Measurements from ENCODE around the gene CRTAC1. TPM values are rescaled to one million over a fixed set of nuclear protein-coding genes. Genes with fewer than 3 reads are reported as not detected.

CRTAC1 gene
- total RNA-seq, 4 donors from 2014 or later, result 0.41 to 0.79 TPM; not detected in 2

DNA sequence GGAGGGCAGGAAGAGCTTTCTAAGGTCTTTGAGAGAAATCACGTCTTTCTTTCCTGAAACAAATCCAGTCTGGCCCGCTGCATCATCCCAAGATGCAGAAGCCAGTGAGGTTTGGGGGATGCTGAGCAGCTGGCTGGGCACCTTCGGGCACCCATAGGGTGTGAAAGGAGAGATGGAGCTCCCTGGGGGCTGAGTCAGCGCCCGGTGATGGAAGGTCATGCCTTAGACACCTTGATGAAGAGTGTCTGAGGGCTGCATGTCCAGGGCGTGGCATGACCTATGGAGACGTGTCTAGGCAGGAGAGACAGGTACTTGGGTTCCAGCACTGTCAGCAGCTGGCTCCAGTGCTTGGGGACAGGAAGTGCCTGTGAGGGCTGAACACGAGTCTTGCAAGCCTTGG, 92.5 kb downstream of the CRTAC1 start:
- intact Hi-C loops (cut with DNase I; ENCODE audit: low total_unique reads), result no loop called here
- no peak for TF ChIP-seq EP300 (IDR thresholded peaks at IDR 0.05; ENCODE audit: low read depth)
- TF ChIP-seq POLR2AphosphoS5 (IDR thresholded peaks at IDR 0.05), result no peak
- TF ChIP-seq POLR2A (IDR thresholded peaks at IDR 0.05), result no peak
- TF ChIP-seq, protein P1, sequence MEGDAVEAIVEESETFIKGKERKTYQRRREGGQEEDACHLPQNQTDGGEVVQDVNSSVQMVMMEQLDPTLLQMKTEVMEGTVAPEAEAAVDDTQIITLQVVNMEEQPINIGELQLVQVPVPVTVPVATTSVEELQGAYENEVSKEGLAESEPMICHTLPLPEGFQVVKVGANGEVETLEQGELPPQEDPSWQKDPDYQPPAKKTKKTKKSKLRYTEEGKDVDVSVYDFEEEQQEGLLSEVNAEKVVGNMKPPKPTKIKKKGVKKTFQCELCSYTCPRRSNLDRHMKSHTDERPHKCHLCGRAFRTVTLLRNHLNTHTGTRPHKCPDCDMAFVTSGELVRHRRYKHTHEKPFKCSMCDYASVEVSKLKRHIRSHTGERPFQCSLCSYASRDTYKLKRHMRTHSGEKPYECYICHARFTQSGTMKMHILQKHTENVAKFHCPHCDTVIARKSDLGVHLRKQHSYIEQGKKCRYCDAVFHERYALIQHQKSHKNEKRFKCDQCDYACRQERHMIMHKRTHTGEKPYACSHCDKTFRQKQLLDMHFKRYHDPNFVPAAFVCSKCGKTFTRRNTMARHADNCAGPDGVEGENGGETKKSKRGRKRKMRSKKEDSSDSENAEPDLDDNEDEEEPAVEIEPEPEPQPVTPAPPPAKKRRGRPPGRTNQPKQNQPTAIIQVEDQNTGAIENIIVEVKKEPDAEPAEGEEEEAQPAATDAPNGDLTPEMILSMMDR (IDR thresholded peaks at IDR 0.05), result no peak
- Histone ChIP-seq H3K4me3 (no peak overlapping the region), H3K36me3 (no peaks in the 10 kb centered on the region), H3K27me3 (peaks cover 3% of the 10 kb centered on the region), H3K9me3 (no peaks in the 10 kb centered on the region), H3K27ac (no peak overlapping the region), H3K4me1 (no peaks in the 10 kb centered on the region)
- DNase-seq, result no peak
- WGBS, 2 donors (ENCODE audit: low coverage in 1 of 2), result 60 to 63% methylated on average over 1 to 8 of the region's 8 CpGs
- in situ Hi-C loops (cut with MboI; ENCODE audit: low pct_ligation_motif_present in 1 of 4, low pct_unique_long_range_greater_than_20kb in 1 of 4, low sequenced_read_pairs in 3 of 4), result no loop called here

DNA sequence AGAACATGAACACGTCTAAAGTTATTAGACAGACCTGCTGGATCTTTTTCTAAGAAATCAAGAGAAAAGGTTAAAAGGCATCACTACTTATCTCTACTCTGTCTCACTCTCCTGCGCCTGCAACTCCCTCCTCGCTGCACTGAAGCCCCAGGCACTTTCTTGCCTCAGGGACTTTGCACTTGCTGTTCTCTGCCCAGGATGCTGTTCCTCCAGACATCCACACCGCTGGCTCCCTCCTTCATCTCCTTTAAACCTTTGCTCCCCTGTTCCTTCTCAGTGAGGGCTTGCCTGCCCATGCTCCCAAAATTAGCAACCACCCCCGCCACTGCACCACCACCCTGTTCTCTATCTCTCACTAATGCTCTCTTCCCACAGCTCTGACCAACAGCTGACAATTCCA, 93.4 kb downstream of the CRTAC1 start:
- no peak for DNase-seq
- Histone ChIP-seq H3K4me1 (no peaks in the 10 kb centered on the region), H3K36me3 (no peaks in the 10 kb centered on the region), H3K9me3 (no peaks in the 10 kb centered on the region), H3K27ac (no peak overlapping the region), H3K4me3 (no peak overlapping the region), H3K27me3 (no peaks in the 10 kb centered on the region)
- in situ Hi-C loops (cut with MboI; ENCODE audit: low pct_ligation_motif_present in 1 of 4, low pct_unique_long_range_greater_than_20kb in 1 of 4, low sequenced_read_pairs in 3 of 4), result no loop called here
- WGBS, 2 donors (ENCODE audit: low coverage in 1 of 2), result 74 to 78% methylated on average over 5 of the region's 5 CpGs
- TF ChIP-seq POLR2AphosphoS5 (IDR thresholded peaks at IDR 0.05) (no peak), POLR2A (IDR thresholded peaks at IDR 0.05) (no peak), EP300 (IDR thresholded peaks at IDR 0.05; ENCODE audit: low read depth) (no peak)
- TF ChIP-seq, protein P1 (IDR thresholded peaks at IDR 0.05), result no peak
- intact Hi-C loops (cut with DNase I; ENCODE audit: low total_unique reads), result no loop called here

DNA sequence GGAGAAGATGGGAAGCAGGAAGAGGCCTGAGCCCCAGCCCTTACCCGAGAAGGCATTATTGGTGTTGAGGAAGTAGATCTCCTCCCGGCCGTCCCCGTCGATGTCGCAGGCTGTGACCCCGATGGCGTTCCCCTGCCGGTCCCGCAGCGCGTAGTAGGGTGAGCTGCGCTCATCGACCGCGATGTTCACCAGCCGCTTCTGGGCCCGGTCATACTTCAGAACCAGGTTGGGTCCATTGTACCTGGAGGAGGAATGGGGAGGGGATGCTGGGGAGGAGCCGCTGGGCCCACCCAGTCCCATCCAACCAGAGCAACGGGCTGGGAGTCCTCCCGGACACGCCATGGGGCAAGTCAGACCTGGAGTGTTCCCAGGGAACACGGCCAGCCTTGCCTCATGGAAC, 94.3 kb downstream of the CRTAC1 start:
- no peak overlapping the region for H3K27ac ChIP-seq
- no peak overlapping the region for H3K4me3 ChIP-seq
- intact Hi-C loops (cut with DNase I; ENCODE audit: low total_unique reads) (no loop called here), in situ Hi-C loops (cut with MboI; ENCODE audit: low pct_ligation_motif_present in 1 of 4, low pct_unique_long_range_greater_than_20kb in 1 of 4, low sequenced_read_pairs in 3 of 4) (no loop called here)
- no peaks in the 10 kb centered on the region for H3K27me3 ChIP-seq
- H3K9me3 ChIP-seq, result no peaks in the 10 kb centered on the region
- WGBS, 2 donors (ENCODE audit: low coverage in 1 of 2), result 60 to 94% methylated on average over 1 to 18 of the region's 23 CpGs
- H3K36me3 ChIP-seq, result no peaks in the 10 kb centered on the region
- no peak for DNase-seq
- TF ChIP-seq POLR2AphosphoS5 (IDR thresholded peaks at IDR 0.05), result no peak
- TF ChIP-seq, protein P1 (IDR thresholded peaks at IDR 0.05), result no peak
- no peak for TF ChIP-seq POLR2A (IDR thresholded peaks at IDR 0.05)
- no peak for TF ChIP-seq EP300 (IDR thresholded peaks at IDR 0.05; ENCODE audit: low read depth)
- no peaks in the 10 kb centered on the region for H3K4me1 ChIP-seq

DNA sequence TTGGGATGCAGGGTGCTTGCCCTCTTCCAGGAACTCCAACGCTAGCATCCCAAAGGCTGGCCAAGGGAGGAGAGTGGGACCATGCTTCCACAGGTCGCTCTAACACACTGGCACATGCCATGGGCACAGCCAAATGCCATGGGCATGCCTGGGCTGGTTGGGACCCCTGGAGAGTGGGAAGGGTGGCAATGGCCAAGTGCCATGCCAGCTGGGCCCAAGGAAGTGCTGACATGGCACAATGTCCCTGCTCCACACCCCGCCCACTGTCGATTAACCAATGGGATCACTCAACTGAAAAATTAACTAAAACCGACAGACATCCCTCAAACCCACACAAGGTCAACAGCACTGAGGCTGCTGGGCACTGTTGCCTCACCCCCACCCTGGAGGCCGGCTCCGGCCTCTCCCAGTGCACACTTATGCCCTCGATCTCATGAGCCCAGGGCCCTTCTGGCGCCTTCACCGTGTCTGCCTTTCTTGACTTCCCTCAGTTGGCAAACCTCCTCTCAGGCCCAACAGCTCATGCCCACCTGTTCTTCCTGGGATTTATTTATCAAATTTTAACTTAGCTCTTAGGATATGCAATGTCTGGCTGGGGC, 97.4 kb downstream of the CRTAC1 start:
- TF ChIP-seq POLR2A (IDR thresholded peaks at IDR 0.05), result no peak
- no peak for TF ChIP-seq EP300 (IDR thresholded peaks at IDR 0.05; ENCODE audit: low read depth)
- no peak for TF ChIP-seq POLR2AphosphoS5 (IDR thresholded peaks at IDR 0.05)
- TF ChIP-seq, protein P1 (IDR thresholded peaks at IDR 0.05), result no peak
- in situ Hi-C loops (cut with MboI; ENCODE audit: low pct_ligation_motif_present in 1 of 4, low pct_unique_long_range_greater_than_20kb in 1 of 4, low sequenced_read_pairs in 3 of 4), result no loop called here

More for the DNA sequence above, 97.4 kb downstream of the CRTAC1 start:
- Histone ChIP-seq H3K27ac (no peak overlapping the region), H3K36me3 (no peaks in the 10 kb centered on the region), H3K4me1 (no peaks in the 10 kb centered on the region), H3K4me3 (no peak overlapping the region), H3K9me3 (no peaks in the 10 kb centered on the region), H3K27me3 (peaks cover 1% of the 10 kb centered on the region)
- intact Hi-C loops (cut with DNase I; ENCODE audit: low total_unique reads), result no loop called here
- WGBS, 2 donors (ENCODE audit: low coverage in 1 of 2), result 68 to 90% methylated on average over 2 to 10 of the region's 10 CpGs
- DNase-seq, result no peak

Data from transverse colon (tissue), 4 donors.